ENCODE data around the gene ASB7.

DNA sequence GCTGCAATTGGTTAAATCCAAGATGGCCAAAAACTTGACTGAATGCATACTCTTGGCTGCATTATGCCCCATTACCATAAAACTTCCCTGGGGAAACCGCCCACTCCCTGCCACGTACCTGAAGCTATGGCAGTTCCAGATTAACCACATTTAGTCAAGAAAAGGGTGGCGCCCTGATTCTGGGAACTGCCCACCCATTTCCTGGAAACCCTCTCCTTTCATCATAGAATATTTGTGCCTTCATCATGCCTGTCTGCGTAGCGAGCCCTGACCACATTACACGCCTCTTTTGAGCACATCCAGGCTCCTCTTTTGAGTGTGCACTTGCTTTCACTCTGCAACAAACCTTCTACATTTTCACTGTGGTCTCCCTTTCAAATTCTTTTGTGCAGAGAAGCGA lies 5.6 kb upstream of the ASB7 start:
- TF ChIP-seq CTCF (IDR thresholded peaks at IDR 0.05) = no peak
- no peak for TF ChIP-seq POLR2A (IDR thresholded peaks at IDR 0.05)
